ENCODE data around the gene COL27A1. TPM values are rescaled to one million over a fixed set of nuclear protein-coding genes. Genes with fewer than 3 reads are reported as not detected.

Gene COL27A1
- total RNA-seq, 1 donor from 2014 or later, result 8.5 TPM

DNA sequence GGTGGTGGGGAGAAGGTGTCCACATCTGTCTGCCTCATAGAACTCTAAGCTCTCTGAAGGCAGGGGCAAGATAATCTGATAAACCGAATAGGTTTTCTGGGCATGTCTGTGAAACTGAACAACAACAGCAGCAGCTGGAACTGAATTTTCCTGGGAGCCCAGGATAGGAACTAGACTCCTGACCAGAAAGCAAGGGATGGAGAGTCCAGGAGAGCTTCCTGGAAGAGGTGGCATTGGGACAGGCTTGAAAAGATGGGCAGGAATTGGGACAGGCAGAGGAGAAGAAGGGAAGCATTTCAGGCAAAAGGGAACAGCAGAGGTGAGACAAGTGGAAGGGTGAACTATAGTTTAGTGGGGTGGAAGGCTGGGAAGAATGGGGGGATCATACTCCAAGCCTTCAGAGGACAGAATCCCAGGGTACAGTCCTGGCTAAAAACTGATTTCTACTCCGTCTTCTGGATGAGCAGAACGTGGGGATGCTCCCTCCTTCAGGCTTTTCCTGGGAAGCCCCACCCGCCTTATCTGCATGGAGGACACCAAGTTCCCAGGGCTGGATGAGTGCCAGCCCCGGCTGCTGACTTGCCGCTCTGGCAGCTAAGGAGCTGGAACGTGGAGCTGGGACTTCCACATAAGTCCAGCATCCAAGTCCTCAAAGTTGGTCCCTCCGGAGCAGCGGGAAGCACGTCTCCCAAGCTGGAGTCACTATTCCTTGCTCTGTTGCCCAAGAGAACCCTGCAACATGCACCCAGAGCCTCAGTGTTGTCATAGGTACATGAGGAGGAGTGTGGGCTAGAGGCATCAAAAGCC, 42.4 kb upstream of the COL27A1 start:
- no peak overlapping the region for H3K4me3 ChIP-seq (ENCODE audit: low read depth, low read length)
- TF ChIP-seq, protein P1, sequence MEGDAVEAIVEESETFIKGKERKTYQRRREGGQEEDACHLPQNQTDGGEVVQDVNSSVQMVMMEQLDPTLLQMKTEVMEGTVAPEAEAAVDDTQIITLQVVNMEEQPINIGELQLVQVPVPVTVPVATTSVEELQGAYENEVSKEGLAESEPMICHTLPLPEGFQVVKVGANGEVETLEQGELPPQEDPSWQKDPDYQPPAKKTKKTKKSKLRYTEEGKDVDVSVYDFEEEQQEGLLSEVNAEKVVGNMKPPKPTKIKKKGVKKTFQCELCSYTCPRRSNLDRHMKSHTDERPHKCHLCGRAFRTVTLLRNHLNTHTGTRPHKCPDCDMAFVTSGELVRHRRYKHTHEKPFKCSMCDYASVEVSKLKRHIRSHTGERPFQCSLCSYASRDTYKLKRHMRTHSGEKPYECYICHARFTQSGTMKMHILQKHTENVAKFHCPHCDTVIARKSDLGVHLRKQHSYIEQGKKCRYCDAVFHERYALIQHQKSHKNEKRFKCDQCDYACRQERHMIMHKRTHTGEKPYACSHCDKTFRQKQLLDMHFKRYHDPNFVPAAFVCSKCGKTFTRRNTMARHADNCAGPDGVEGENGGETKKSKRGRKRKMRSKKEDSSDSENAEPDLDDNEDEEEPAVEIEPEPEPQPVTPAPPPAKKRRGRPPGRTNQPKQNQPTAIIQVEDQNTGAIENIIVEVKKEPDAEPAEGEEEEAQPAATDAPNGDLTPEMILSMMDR (conservative IDR thresholded peaks at IDR 0.05; ENCODE audit: low read depth, low read length), result no peak

DNA sequence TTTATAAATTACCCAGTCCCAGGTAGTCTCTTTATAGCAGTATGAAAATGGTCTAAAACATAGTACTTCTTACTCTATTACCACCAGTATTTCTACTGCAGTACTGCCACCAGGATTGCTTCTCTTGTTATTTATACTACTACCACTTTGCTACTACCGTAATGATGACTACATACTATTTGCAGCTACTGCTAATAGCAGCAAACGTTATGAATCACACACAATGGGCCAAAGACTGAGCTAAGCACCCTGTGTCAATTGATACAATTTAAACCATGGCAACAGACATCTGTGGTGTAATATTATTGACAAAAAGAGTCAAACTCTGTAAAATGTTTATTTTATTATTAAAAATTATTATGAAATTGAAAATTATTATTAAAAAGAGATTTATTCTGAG, 41.0 kb upstream of the COL27A1 start:
- TF ChIP-seq, protein P1 (conservative IDR thresholded peaks at IDR 0.05; ENCODE audit: low read depth, low read length), result no peak
- DNase-seq (ENCODE audit: low read depth), result no peak
- H3K4me3 ChIP-seq (ENCODE audit: low read depth, low read length), result no peak overlapping the region

More for the DNA sequence above, 42.4 kb upstream of the COL27A1 start:
- DNase-seq (ENCODE audit: low read depth), result no peak

DNA sequence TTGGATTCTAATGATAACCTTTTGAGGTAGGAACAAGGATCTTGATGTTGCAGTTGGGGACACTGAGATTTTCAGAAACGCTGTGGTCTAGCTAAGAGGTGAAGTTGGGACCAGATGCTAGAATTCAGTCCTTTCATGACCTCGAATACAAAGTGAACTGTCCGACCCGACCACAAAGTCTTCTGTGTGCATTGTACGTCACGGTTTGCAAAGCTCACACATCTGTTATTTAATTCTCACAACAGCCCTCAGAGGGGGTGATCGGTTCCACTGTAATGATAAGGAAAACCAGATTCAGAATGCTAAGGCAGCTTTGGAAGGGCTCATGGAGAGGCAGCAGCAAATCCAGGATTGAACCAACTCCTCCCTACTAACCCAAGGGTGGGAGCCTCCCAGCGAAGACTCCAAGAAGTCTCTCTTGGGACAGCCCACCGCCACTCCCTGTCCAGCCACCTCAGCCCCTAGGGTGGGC, 39.6 kb upstream of the COL27A1 start:
- no peak for DNase-seq (ENCODE audit: low read depth)
- no peak overlapping the region for H3K4me3 ChIP-seq (ENCODE audit: low read depth, low read length)
- TF ChIP-seq, protein P1 (conservative IDR thresholded peaks at IDR 0.05; ENCODE audit: low read depth, low read length), result no peak

DNA sequence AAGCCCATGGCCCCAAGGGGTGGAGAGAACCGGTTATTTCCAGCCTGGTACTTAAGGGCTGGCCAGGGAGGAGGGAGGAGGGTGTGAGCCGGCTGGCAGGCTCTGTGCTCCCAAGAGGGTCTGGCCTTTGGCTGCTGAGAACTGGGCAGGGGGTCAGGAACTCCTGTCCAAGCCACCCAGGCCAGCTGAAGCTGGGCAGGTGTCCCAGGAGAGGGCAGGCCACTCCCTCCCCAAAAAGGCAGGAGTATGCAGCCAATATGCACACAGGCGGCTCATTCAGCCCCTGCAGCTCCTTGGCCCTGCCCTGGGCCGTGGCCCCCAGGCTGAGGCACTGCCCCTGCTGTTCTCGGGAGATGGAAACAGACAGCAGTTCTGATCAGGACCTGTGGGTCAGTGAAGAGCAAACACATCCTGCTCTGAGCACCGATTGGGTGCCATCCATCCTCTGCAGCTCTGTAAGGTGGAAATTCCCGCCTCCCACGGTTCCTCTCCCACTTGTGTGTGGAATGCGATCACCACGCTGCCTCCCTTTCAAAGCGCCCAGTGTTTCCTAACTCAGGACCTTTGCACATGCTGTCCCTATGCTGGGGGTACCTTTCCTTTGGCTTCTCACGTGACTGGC, 39.1 kb upstream of the COL27A1 start:
- no peak overlapping the region for H3K4me3 ChIP-seq (ENCODE audit: low read depth, low read length)
- no peak for DNase-seq (ENCODE audit: low read depth)
- TF ChIP-seq, protein P1 (conservative IDR thresholded peaks at IDR 0.05; ENCODE audit: low read depth, low read length), result no peak

DNA sequence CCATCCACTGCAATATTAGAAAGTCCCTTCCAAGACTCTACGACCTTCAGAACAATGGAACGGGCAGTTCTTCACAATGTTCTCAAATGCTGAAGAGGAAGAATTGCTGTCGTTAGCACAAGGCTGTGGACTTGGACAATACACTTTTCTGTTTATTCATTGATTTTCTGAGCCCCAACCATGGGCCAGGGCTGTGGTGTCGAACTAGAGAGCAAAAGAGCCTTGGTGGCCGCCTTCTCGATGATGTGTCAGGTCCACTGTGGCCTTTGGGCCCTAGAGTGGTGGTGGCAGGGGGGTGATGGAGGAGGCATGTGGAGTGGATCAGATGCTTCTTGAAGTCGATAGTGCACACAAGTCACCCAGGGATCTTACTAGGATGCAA, 37.7 kb upstream of the COL27A1 start:
- TF ChIP-seq, protein P1 (conservative IDR thresholded peaks at IDR 0.05; ENCODE audit: low read depth, low read length), result no peak
- DNase-seq (ENCODE audit: low read depth), result no peak
- no peak overlapping the region for H3K4me3 ChIP-seq (ENCODE audit: low read depth, low read length)

DNA sequence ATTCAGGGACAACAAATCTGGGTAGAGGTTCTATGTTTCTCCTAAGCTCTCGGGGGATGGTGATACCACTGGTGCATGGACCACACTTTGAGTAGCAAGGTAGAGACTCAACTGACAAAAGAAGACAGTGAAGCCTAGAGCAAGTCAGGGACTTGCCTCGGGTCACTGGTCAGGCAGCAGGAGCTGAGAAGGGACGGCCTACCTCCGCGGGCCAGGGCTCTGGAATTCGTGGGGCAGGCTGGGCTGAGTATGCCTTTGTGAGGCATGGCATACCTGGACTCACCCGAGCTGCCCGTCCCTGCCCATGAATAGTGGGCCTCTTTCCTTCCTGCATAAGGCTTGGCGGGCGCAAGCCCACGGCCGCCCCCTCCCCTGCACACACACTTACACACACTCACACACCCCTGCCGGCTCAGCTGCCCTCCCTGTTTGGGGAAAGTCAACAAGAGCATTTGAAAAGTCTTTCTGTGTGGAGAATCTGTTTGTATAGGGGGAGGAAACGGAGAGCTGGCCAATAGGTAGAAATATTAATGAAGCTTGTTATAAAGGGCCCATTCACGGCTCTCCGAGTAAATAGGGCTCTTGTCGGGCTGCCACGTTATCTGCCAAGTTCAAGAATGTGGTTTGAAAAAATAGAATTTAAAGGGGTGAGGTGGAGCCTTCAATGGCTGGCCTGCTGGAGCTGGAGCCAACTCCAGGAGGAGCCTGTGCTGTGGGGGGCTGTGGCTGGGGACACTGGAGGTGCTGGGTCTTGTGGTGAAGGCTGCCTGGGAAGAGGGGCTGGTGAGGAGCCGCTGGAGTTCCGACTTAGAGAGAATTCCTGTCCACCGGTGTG, 37.1 kb upstream of the COL27A1 start:
- no peak overlapping the region for H3K4me3 ChIP-seq (ENCODE audit: low read depth, low read length)
- TF ChIP-seq, protein P1 (conservative IDR thresholded peaks at IDR 0.05; ENCODE audit: low read depth, low read length), result no peak
- no peak for DNase-seq (ENCODE audit: low read depth)

Measured in epithelial cell of proximal tubule (primary cell).